Dedifferentiated amniotic fluid mesenchymal stem cell (primary cell): ENCODE results near the gene BNIP3.
"Not testable (repeated sequence)": the region's sequence is repeated elsewhere in the genome, so short reads cannot be mapped to it uniquely, and the experiment has no call there.

ENCODE experiments used
- DNase-seq: peaks from one replicate; pipeline ENCODE4 v3.0.0-alpha.2; 2016; ENCODE audit errors: extremely low spot score

BNIP3 gene

GRCh38 chr10:131977323-131978096, 4.2 kb downstream of the BNIP3 start:
- DNase-seq = no peak

DNA sequence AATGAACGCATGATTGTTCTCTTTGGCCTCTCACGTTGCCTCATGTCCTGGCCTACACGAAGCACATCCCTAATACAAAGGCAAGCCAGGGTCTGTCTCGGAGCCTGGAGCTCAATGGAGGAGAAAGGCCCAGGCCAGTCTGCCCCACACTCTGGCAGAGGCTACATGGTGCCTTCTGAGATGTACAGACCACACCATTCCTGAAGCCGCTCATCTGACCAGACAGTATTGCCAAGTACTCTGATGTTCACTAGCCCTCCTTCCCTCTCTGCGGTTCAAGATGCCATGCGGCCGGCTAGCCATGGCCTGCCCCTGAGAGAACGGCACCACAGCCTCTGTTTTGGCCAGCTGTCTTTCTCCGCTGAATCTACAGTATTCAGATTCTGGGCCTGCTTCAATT, 5.9 kb downstream of the BNIP3 start:
- no peak for DNase-seq

DNA sequence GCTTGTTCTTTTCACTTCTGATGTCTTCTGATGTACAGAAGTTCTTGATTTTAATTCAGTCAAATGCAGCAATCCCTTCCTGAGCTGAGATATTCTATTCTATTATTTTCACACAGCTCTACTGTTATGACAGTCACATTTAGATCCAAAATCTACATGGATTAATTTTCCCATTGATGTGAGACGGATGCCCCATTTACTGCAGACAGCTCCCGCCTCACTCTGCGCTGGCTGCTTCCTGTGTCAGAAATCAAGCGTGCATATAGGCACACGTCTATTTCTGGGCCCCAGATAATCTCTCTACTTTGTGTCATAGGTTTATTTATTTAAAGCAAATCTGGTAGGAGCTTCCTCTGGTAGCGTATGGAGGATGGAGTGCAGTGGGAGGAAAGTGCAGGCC, 6.7 kb downstream of the BNIP3 start:
- DNase-seq = no peak

DNA sequence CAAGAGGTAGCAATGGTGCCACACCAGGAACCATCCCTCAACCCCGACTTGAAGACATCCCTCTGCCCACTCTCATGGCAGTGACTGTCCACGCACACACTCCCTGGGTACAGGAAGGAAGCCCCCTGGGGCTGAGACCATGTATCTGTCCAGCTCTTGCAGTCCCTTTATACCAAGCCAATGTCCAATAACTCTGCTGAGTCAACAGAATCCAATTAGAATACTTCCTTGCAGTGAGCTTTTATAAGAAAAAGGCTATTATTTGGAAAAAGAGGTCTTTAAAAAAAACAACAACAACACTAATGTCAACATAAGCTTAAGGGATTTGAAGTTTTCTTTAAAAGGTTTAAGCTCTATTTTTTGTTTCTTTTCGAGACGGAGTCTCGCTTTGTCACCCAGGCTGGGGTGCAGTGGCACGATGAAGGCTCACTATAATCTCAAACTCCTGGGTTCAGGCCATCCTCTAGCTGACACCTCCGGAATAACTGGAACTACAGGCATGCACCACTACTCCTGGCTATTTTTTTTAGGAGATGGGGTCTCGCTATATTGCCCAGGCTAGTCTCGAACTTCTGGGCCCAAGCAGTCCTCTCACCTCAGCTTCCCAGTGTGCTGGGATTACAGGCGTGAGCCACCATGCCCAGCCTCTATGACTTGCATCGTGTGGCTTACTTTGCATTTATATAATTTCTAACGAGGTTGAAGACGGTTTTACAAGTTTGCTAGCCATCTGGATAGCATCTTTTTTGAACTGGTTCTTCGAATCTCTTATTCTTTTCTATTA, 7.5 kb downstream of the BNIP3 start:
- no peak for DNase-seq

GRCh38 chr10:131973160-131973951, 8.4 kb downstream of the BNIP3 start:
- DNase-seq = no peak

DNA sequence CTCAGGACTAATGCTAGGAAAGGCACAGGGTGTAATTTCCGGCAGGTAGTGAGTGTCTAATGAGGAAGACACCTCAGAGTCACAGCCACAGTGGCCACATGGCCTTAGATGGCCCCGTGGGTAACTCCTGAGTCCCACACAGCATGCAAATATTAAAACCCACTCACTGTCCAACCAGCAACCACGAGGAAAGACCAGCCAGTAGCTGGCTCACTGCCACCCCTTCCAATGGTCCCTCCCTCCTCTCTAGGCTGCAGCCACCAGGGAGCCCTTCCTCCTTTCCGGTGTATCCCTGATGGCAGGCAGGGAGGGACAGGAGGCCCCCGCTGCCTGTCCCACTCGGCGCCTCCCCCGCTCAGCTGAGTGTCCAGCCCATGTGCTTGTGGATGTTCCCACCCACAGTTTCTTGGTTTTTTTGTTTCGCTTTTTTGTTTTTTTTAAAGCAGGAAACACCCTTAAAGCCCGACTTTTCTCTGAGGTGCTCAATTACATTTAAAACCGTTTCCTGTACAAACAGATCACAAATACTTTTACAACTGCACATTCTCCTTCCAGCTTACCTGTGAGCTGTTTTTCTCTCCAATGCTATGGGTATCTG, 9.2 kb downstream of the BNIP3 start:
- DNase-seq = no peak

DNA sequence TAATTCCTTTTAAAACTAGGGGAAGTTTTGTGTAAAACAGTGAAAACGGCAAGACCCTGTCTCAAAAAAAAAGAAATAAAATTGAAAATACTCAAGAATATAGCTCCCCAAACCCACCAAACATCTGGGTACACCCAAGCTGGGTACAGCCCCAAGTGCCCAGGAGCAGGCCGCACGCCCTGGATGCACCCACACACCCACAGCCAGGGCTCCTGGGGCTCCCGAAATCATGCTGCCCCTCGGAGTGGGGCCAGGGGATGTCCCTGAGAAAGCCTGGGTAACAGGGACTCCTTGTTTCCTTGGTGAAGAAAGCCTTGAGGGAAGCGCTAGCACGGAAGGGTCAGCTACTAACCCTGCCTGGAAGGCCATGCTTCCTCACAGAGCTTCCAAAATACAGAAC, 10.1 kb downstream of the BNIP3 start:
- no peak for DNase-seq

DNA sequence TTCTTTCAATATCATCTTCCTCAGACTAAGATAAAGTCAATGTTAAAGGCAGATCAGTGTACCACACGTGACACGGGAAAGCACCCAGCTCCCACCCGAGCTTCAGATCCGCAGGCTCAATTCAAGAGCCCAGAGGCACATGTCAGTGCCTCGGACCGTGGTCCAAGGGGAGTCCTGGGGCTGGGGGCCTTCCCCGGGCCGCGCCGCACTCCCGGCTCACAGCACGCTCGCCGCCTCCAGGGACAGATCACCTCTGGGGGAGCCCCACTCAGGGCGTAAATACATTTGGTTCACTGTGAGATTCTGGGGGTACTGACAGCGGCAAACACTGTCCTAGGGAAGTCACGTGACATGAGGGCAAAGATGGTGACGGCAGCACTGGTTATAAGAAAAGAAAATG, 10.8 kb downstream of the BNIP3 start:
- no peak for DNase-seq

- no peak for DNase-seq
These were observed 12.8 kb downstream of the BNIP3 start for GRCh38 chr10:131968949-131969348.

- no peak for DNase-seq
These were observed 17.4 kb downstream of the BNIP3 start for GRCh38 chr10:131964298-131964697.

- DNase-seq = no peak
These were observed 17.9 kb downstream of the BNIP3 start for GRCh38 chr10:131963811-131964210.

GRCh38 chr10:131963350-131963749, 18.4 kb downstream of the BNIP3 start:
- DNase-seq = no peak

DNA sequence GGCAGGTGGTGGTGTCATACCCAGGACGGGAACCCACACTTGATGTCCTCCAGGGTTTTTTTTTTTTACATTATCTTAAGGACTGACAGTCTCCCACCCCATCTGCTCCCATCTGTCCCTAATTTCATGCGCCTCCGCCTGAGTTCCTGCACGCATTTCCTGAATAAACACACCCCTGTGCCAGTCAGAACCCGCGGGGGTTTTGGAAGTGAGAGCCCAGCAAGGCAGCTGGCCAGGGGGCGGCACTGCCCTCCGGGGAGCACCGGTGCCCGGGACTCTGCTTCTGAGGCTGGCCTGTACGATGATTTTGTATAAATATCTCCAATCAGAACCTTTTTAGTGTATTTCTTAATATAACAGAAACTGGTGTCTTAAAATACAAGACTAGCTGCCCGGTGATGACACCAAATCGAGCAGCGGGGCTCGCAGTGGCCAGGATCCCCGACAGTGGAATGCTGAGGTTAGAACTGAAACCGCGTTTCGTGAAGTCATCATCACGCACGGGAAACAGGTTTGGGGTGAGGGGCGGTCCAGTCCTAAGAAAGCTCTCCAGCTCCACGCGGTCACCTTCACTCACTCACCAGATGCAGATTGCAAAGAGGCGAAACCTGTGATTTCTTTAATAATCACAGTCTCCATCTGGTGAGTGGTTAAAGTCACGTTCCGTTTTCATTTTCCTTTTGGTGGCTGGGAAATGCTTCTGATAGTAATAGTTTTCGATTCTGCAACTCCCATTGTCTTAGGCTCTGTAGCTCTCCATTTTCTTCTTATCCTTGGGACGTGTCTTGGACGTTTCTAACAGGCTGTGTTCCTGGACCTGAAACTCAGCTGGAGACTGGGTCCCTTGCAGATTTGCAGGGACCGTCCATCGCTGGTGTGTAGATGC, 19.7 kb downstream of the BNIP3 start:
- DNase-seq = no peak

DNA sequence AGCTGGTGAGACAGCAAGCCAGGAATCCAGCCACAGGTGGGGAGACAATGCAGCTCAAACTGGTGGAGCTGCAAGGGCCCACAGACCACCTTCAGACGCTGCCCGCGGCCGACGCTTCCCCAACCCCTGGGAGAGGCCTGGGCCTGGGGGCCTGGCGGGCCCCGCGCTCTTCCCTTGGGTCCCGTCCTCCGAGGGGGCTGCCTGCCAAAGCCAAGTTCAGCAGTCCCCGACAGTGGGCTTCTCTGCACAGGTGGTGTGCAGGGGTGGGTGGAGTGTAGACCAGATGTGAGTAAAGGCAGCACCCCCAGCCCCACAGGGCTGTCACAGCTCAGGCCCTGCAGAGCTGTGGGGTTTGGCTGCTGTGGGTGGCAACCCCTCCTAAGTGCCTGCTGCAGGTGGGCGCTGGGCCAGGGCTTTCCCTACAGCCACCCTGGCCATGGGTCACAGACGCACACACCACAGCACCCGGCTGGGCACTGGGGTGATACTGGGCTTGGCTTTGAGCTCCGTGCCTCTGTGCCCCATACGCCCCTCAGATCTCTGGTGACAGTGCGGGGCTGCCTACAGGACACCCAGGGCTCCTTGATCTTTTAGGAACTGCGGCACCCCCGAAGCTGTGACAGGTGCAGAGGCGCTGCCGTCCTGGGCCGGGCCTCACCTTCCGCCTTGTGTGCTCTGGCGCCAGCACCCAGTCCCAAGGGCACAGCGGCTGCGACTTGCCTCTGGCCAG, 20.5 kb downstream of the BNIP3 start:
- DNase-seq = no peak

GRCh38 chr10:131960631-131961046, 21.1 kb downstream of the BNIP3 start:
- no peak for DNase-seq

DNA sequence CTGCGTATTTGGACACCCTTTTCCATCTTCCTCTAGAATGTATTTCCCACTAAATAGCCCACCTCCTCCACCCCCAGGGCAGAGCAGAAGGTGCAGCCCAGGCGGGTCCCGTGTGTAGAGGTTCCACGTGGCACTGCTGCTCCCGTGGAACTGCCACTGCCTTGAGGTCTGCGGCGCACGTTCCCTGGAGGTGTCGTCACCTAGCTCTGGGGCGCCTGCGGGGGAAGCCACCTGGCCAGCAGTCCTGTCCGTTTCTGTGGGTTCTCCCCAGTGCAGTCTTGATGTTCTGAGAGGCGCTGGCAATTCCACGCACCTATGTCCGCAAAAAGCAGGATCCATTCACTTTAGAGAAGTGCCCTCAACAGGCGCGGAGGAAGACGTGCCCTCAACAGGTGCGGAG, 21.9 kb downstream of the BNIP3 start:
- DNase-seq = no peak

- no peak for DNase-seq
These were observed 26.0 kb downstream of the BNIP3 start for GRCh38 chr10:131955591-131956340.

GRCh38 chr10:131954356-131954965, 27.3 kb downstream of the BNIP3 start:
- DNase-seq = no peak

- not testable (repeated sequence) for DNase-seq
These were observed 31.8 kb downstream of the BNIP3 start for GRCh38 chr10:131949908-131950307.
